HepG2 (cell line): ENCODE data around the gene ANTXR1. TPM values are rescaled to one million over a fixed set of nuclear protein-coding genes. Genes with fewer than 3 reads are reported as not detected.

ENCODE experiments used
- DR1 ChIP-seq: sonication (generic); formaldehyde crosslinking; IDR thresholded peaks from 2 replicates; pipeline ENCODE4 v1.8.0; 2021; ENCODE audit warnings: mild to moderate bottlenecking, missing genetic modification reagents, inconsistent platforms
- PRMT3 ChIP-seq: sonication (generic); formaldehyde crosslinking; IDR thresholded peaks from 2 replicates; pipeline ENCODE4 v1.8.1; 2022; ENCODE audit warnings: low read depth, mild to moderate bottlenecking, moderate library complexity, missing genetic modification reagents, borderline replicate concordance
- SMYD3 ChIP-seq: sonication (generic); formaldehyde crosslinking; IDR thresholded peaks from 2 replicates; pipeline ENCODE4 v1.8.1; 2023; ENCODE audit warnings: mild to moderate bottlenecking, missing genetic modification reagents
- SP2 ChIP-seq: sonication (generic); formaldehyde crosslinking; IDR thresholded peaks from 2 replicates; pipeline ENCODE4 v1.5.1; 2020; ENCODE audit warnings: mild to moderate bottlenecking, missing genetic modification reagents
- TBX2 ChIP-seq: sonication (generic); formaldehyde crosslinking; IDR thresholded peaks from 2 replicates; pipeline ENCODE4 v1.5.0; 2020; ENCODE audit warnings: missing genetic modification reagents, mild to moderate bottlenecking, borderline replicate concordance
- THAP11 ChIP-seq: IDR thresholded peaks from 2 replicates; pipeline ENCODE4 v1.6.1; 2016; ENCODE audit warnings: missing biosample characterization, missing genetic modification reagents
- ZBED4 ChIP-seq: sonication (generic); formaldehyde crosslinking; IDR thresholded peaks from 2 replicates; pipeline ENCODE4 v1.4.0; 2020; ENCODE audit warnings: missing genetic modification reagents, borderline replicate concordance
- polyA plus RNA-seq, 8 experiments: library from polyadenylated mRNA; depleted of rRNA in 3 of 8; stranded (reverse) in 7 of 8; unstranded in 1 of 8; fragments of >200 nt; fragmentation: Illumina TruSeq in 4 of 8; extraction: Trizol in 4 of 8; gene quantifications; 2 replicates each; pipeline versions ENCODE4 v1.2.1 to v1.2.3, GENCODE V29; 2011 to 2016; ENCODE audit warnings: low read depth in 4 of 8, missing spikeins in 1 of 8, mixed read lengths in 1 of 8; ENCODE audit not compliant: insufficient read depth in 1 of 8
- total RNA-seq, 5 experiments: library from RNA; depleted of rRNA; stranded (reverse); fragments of >200 nt; fragmentation: Illumina TruSeq; extraction: Trizol; gene quantifications; 2 replicates each; pipeline ENCODE4 v1.2.3, GENCODE V29; 2016; ENCODE audit warnings: low read depth in 1 of 5
- TF ChIP-seq, protein P1 (sequence below): sonication (generic); formaldehyde crosslinking; IDR thresholded peaks from 2 replicates; pipeline ENCODE4 v1.8.1; 2022; ENCODE audit warnings: low read depth, mild to moderate bottlenecking, missing genetic modification reagents
- TF ChIP-seq, protein P2 (sequence below): sonication (generic); formaldehyde crosslinking; IDR thresholded peaks from 2 replicates; pipeline ENCODE4 v1.4.0; 2020; ENCODE audit warnings: missing genetic modification reagents, mild to moderate bottlenecking, borderline replicate concordance
- TF ChIP-seq, protein P3 (sequence below): sonication (generic); formaldehyde crosslinking; IDR thresholded peaks from 2 replicates; pipeline ENCODE4 v1.5.0; 2020; ENCODE audit warnings: mild to moderate bottlenecking, missing genetic modification reagents, borderline replicate concordance

ANTXR1 gene
- total and polyA plus RNA-seq, 2 of the 13 experiments (the other 11 are each of a cell fraction or from before 2014, with no cell fraction given): 4.5 to 12.7 TPM

DNA sequence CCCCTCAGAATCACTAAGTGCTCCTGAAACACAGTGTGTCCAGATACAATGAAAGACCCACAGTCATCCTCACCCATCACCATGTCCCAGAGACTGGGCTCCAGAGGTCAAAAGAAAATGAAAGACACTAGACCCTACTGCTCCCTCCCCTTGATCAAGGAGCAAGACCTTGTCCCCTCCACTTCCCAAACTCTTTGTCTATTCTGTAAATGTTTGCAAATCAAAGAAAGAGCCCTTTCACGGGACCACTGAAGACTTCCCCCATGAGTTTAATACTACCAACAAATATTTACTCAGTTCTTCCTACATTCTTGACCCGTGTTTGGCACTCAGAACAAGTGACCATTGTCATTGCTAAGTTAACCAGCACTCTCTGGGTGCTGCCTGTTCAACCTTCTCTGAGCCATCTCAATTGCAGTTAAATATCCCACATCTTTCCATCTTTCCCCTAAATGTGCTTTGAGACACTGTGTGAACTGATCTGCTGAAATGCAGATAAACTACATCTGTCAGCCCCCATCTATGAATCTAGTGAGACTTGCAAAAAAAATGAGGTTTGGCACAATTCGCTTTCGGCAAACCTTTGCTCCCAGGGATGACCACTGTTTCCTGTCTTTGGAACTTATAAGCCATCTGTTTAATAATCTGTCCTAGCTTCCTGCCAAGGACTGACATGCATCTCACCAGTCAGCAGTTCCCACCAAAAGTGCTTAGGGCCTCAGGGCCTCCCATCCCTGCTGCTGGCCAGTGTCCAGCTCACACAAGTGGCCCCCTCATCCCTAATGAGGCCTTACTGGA is 203.8 kb downstream of the ANTXR1 start (continued):
- no peak; the same call in 1 of the 2 replicates for TF ChIP-seq PRMT3
- TF ChIP-seq TBX2 (CRISPR knock-in tag): peak; percentile 63
- TF ChIP-seq, protein P1, sequence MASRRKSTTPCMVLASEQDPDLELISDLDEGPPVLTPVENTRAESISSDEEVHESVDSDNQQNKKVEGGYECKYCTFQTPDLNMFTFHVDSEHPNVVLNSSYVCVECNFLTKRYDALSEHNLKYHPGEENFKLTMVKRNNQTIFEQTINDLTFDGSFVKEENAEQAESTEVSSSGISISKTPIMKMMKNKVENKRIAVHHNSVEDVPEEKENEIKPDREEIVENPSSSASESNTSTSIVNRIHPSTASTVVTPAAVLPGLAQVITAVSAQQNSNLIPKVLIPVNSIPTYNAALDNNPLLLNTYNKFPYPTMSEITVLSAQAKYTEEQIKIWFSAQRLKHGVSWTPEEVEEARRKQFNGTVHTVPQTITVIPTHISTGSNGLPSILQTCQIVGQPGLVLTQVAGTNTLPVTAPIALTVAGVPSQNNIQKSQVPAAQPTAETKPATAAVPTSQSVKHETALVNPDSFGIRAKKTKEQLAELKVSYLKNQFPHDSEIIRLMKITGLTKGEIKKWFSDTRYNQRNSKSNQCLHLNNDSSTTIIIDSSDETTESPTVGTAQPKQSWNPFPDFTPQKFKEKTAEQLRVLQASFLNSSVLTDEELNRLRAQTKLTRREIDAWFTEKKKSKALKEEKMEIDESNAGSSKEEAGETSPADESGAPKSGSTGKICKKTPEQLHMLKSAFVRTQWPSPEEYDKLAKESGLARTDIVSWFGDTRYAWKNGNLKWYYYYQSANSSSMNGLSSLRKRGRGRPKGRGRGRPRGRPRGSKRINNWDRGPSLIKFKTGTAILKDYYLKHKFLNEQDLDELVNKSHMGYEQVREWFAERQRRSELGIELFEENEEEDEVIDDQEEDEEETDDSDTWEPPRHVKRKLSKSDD: peak; percentile 70; the same call in 1 of the 2 replicates
- peak; percentile 68; the same call in 1 of the 2 replicates for TF ChIP-seq ZBED4 (CRISPR knock-in tag)
- TF ChIP-seq DR1 (CRISPR knock-in tag): no peak
- peak; percentile 0; the same call in 1 of the 2 replicates for TF ChIP-seq THAP11
- TF ChIP-seq, protein P2, sequence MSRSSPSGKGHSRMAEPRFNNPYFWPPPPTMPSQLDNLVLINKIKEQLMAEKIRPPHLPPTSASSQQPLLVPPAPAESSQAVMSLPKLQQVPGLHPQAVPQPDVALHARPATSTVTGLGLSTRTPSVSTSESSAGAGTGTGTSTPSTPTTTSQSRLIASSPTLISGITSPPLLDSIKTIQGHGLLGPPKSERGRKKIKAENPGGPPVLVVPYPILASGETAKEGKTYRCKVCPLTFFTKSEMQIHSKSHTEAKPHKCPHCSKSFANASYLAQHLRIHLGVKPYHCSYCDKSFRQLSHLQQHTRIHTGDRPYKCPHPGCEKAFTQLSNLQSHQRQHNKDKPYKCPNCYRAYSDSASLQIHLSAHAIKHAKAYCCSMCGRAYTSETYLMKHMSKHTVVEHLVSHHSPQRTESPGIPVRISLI (CRISPR knock-in tag): peak; percentile 64; the same call in 1 of the 2 replicates
- no peak for TF ChIP-seq SP2 (CRISPR knock-in tag)
- 0 out of 2 replicates have a peak, but pooled peaks have one; percentile 34 for TF ChIP-seq SMYD3 (CRISPR knock-in tag)
- TF ChIP-seq, protein P3, sequence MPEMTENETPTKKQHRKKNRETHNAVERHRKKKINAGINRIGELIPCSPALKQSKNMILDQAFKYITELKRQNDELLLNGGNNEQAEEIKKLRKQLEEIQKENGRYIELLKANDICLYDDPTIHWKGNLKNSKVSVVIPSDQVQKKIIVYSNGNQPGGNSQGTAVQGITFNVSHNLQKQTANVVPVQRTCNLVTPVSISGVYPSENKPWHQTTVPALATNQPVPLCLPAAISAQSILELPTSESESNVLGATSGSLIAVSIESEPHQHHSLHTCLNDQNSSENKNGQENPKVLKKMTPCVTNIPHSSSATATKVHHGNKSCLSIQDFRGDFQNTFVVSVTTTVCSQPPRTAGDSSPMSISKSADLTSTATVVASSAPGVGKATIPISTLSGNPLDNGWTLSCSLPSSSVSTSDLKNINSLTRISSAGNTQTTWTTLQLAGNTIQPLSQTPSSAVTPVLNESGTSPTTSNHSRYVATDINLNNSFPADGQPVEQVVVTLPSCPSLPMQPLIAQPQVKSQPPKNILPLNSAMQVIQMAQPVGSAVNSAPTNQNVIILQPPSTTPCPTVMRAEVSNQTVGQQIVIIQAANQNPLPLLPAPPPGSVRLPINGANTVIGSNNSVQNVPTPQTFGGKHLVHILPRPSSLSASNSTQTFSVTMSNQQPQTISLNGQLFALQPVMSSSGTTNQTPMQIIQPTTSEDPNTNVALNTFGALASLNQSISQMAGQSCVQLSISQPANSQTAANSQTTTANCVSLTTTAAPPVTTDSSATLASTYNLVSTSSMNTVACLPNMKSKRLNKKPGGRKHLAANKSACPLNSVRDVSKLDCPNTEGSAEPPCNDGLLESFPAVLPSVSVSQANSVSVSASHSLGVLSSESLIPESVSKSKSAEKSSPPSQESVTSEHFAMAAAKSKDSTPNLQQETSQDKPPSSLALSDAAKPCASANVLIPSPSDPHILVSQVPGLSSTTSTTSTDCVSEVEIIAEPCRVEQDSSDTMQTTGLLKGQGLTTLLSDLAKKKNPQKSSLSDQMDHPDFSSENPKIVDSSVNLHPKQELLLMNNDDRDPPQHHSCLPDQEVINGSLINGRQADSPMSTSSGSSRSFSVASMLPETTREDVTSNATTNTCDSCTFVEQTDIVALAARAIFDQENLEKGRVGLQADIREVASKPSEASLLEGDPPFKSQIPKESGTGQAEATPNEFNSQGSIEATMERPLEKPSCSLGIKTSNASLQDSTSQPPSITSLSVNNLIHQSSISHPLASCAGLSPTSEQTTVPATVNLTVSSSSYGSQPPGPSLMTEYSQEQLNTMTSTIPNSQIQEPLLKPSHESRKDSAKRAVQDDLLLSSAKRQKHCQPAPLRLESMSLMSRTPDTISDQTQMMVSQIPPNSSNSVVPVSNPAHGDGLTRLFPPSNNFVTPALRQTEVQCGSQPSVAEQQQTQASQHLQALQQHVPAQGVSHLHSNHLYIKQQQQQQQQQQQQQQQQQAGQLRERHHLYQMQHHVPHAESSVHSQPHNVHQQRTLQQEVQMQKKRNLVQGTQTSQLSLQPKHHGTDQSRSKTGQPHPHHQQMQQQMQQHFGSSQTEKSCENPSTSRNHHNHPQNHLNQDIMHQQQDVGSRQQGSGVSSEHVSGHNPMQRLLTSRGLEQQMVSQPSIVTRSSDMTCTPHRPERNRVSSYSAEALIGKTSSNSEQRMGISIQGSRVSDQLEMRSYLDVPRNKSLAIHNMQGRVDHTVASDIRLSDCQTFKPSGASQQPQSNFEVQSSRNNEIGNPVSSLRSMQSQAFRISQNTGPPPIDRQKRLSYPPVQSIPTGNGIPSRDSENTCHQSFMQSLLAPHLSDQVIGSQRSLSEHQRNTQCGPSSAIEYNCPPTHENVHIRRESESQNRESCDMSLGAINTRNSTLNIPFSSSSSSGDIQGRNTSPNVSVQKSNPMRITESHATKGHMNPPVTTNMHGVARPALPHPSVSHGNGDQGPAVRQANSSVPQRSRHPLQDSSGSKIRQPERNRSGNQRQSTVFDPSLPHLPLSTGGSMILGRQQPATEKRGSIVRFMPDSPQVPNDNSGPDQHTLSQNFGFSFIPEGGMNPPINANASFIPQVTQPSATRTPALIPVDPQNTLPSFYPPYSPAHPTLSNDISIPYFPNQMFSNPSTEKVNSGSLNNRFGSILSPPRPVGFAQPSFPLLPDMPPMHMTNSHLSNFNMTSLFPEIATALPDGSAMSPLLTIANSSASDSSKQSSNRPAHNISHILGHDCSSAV (CRISPR knock-in tag): no peak
